Measurements from ENCODE around the gene RNPS1. TPM values are rescaled to one million over a fixed set of nuclear protein-coding genes. Genes with fewer than 3 reads are reported as not detected.
A peak's percentile ranks its signal among the peaks of the same experiment; 100 is the strongest.

The RNPS1 gene
- total RNA-seq, 1 experiment from 2014 or later: 131 TPM

GRCh38 chr16:2213817-2214718, 53.9 kb downstream of the RNPS1 start:
- Histone ChIP-seq H3K79me2 (ENCODE audit: low read length) (peaks cover 27% of the 10 kb centered on the region), H4K20me1 (ENCODE audit: low read length) (peaks cover 12% of the 10 kb centered on the region), H3K27me3 (ENCODE audit: low read length) (no peaks in the 10 kb centered on the region), H3K9ac (ENCODE audit: low read length) (peak overlapping the region; percentile 80), H3K9me3 (ENCODE audit: low read length) (no peaks in the 10 kb centered on the region), H2AFZ (ENCODE audit: low read length) (no peak overlapping the region), H3K4me1 (ENCODE audit: insufficient read depth, low read length) (peaks cover 13% of the 10 kb centered on the region), H3K9me2 (replicated peaks; ENCODE audit: low read length) (no peaks in the 10 kb centered on the region), H3K36me3 (ENCODE audit: low read depth, low read length) (no peaks in the 10 kb centered on the region), H3F3A (ENCODE audit: low read length, unreplicated experiment) (no peaks in the 10 kb centered on the region), H3K27ac (ENCODE audit: low read length) (0 out of 2 replicates have a peak overlapping the region, but pooled peaks have one; percentile 23), H3K4me3 (ENCODE audit: low read length) (peak overlapping the region; percentile 92), H3K4me2 (ENCODE audit: low read length) (peak overlapping the region; percentile 100)
- intact Hi-C loops (cut with micrococcal nuclease): loop anchor here (2.0 kb wide), 1 partner anchor 59 kb away; the partner anchor contains the start of gene TRAF7
- no TSS peak for BruUV-seq (replicated peaks)
- TF ChIP-seq EZH2 (IDR thresholded peaks at IDR 0.05; ENCODE audit: low read length, unreplicated experiment) (no peak), EZH2phosphoT487 (IDR thresholded peaks at IDR 0.05; ENCODE audit: borderline replicate concordance, low read length) (no peak), CTCF (conservative IDR thresholded peaks at IDR 0.05; ENCODE audit: low read depth, low read length) (no peak)
- ChIA-PET POLR2A (ENCODE audit: unreplicated experiment) (interaction anchor here (1.0 kb wide), 1 partner anchor 38 kb away, joined by 7 read pairs; the partner anchor contains the start of gene ECI1), CTCF (interaction anchor here (0.5 to 0.8 kb wide), 2 partner anchors 12 to 429 kb away, joined by 3 read pairs; no protein-coding TSS in a partner anchor)
- DNase-seq (no peak), ATAC-seq (no peak)

- CTCF ChIA-PET: no interaction called here
- DNase-seq: peak; percentile 76
- Histone ChIP-seq H3K9me2 (replicated peaks; ENCODE audit: low read length) (no peaks in the 10 kb centered on the region), H3K4me2 (ENCODE audit: low read length) (peak overlapping the region; percentile 100), H4K20me1 (ENCODE audit: low read length) (peaks cover 12% of the 10 kb centered on the region), H3K36me3 (ENCODE audit: low read depth, low read length) (no peaks in the 10 kb centered on the region), H3F3A (ENCODE audit: low read length, unreplicated experiment) (no peaks in the 10 kb centered on the region), H3K4me3 (ENCODE audit: low read length) (peak overlapping the region; percentile 92), H2AFZ (ENCODE audit: low read length) (no peak overlapping the region), H3K9me3 (ENCODE audit: low read length) (no peaks in the 10 kb centered on the region), H3K9ac (ENCODE audit: low read length) (peak overlapping the region; percentile 70), H3K27me3 (ENCODE audit: low read length) (no peaks in the 10 kb centered on the region), H3K4me1 (ENCODE audit: insufficient read depth, low read length) (peaks cover 13% of the 10 kb centered on the region), H3K79me2 (ENCODE audit: low read length) (peaks cover 32% of the 10 kb centered on the region), H3K27ac (ENCODE audit: low read length) (peak overlapping the region; percentile 40; the same call in 1 of the 2 replicates)
- peak; percentile 34 for ATAC-seq
- POLR2A ChIA-PET (ENCODE audit: unreplicated experiment): no interaction called here
- TF ChIP-seq CTCF (conservative IDR thresholded peaks at IDR 0.05; ENCODE audit: low read depth, low read length) (no peak), EZH2phosphoT487 (IDR thresholded peaks at IDR 0.05; ENCODE audit: borderline replicate concordance, low read length) (no peak), EZH2 (IDR thresholded peaks at IDR 0.05; ENCODE audit: low read length, unreplicated experiment) (no peak)
- BruUV-seq (replicated peaks): TSS peak; percentile 52
- intact Hi-C loops (cut with micrococcal nuclease): no loop called here
Measured at GRCh38 chr16:2212362-2213324, 55.3 kb downstream of the RNPS1 start.
